HEK293 (cell line): ENCODE results near the gene THSD7B.

Experiments used
- CTCF ChIA-PET: fragments of 350-600 bp; formaldehyde crosslinking; extraction: SDS; loops from one replicate; lab custom pipeline; 2021; ENCODE audit warnings: antibody characterized with exemption; lab: Yijun Ruan, JAX
- POLR2A ChIA-PET: fragments of 300-600 bp; formaldehyde crosslinking; extraction: SDS; loops from one replicate; lab custom pipeline; 2020; ENCODE audit warnings: antibody characterized with exemption, inconsistent platforms; lab: Yijun Ruan, JAX
- H3K27ac ChIP-seq: fragments of 200-500 bp; sonication (Bioruptor generic); 2 replicates; pipeline ENCODE4 v1.5.1; 2014; ENCODE audit warnings: low read depth, low read length, control low read depth, inconsistent platforms; ENCODE audit errors: extremely low read depth
- H3K36me3 ChIP-seq, 2 experiments: fragments of 200-500 bp in 1 of 2; sonication (Bioruptor generic) in 1 of 2; 1 replicate in 1 of 2; 2 replicates in 1 of 2; pipeline ENCODE4 v1.5.1; 2014 to 2017; ENCODE audit warnings: inconsistent platforms in 2 of 2, low read length in 2 of 2; ENCODE audit not compliant: control insufficient read depth in 2 of 2, insufficient read depth in 1 of 2
- H3K4me1 ChIP-seq: fragments of 200-500 bp; sonication (Bioruptor generic); 2 replicates; pipeline ENCODE4 v1.5.1; 2014; ENCODE audit warnings: mild to moderate bottlenecking, low read length, inconsistent platforms; ENCODE audit not compliant: control insufficient read depth, insufficient read depth
- H3K4me3 ChIP-seq: 2 replicates; pipeline ENCODE4 v1.5.1; 2011; ENCODE audit warnings: low read depth, mild to moderate bottlenecking, control low read depth, low read length, moderate library complexity
- H3K9me3 ChIP-seq: fragments of 200-500 bp; sonication (Bioruptor generic); 2 replicates; pipeline ENCODE4 v1.5.1; 2014; ENCODE audit warnings: low read depth, low read length, inconsistent platforms; ENCODE audit not compliant: control insufficient read depth, insufficient read depth
- HOXD13 ChIP-seq: sonication (generic); formaldehyde crosslinking; IDR thresholded peaks from 2 replicates; pipeline ENCODE4 v1.8.0; 2022; ENCODE audit warnings: missing genetic modification reagents, borderline replicate concordance
- IKZF3 ChIP-seq: fragments of 450-650 bp; IDR thresholded peaks from 2 replicates; pipeline ENCODE4 v1.5.0; 2018; ENCODE audit warnings: missing biosample characterization, mild to moderate bottlenecking, missing genetic modification characterization, moderate library complexity
- KLF17 ChIP-seq: fragments of 450-650 bp; formaldehyde crosslinking; IDR thresholded peaks from 2 replicates; pipeline ENCODE4 v1.5.1; 2016; ENCODE audit warnings: missing biosample characterization, missing genetic modification characterization
- PRDM6 ChIP-seq: fragments of 450-650 bp; formaldehyde crosslinking; IDR thresholded peaks from 2 replicates; pipeline ENCODE4 v1.5.1; 2017; ENCODE audit warnings: missing biosample characterization, missing genetic modification characterization
- ZBTB21 ChIP-seq: fragments of 450-650 bp; formaldehyde crosslinking; IDR thresholded peaks from 2 replicates; pipeline ENCODE4 v1.5.1; 2017; ENCODE audit warnings: missing biosample characterization, missing genetic modification characterization
- ZBTB7A ChIP-seq: fragments of 450-650 bp; formaldehyde crosslinking; IDR thresholded peaks from 2 replicates; pipeline ENCODE4 v1.5.1; 2016; ENCODE audit warnings: low read depth, missing biosample characterization, missing genetic modification characterization
- ZNF133 ChIP-seq: fragments of 450-650 bp; formaldehyde crosslinking; IDR thresholded peaks from 2 replicates; pipeline ENCODE4 v1.5.1; 2016; ENCODE audit warnings: missing biosample characterization, missing genetic modification characterization
- ZNF2 ChIP-seq: fragments of 450-650 bp; formaldehyde crosslinking; IDR thresholded peaks from 2 replicates; pipeline ENCODE4 v1.5.1; 2016; ENCODE audit warnings: missing biosample characterization, missing genetic modification characterization
- ZNF26 ChIP-seq: fragments of 450-650 bp; formaldehyde crosslinking; IDR thresholded peaks from 2 replicates; pipeline ENCODE4 v1.5.1; 2016; ENCODE audit warnings: missing biosample characterization, missing genetic modification characterization
- ZNF362 ChIP-seq: fragments of 450-650 bp; formaldehyde crosslinking; IDR thresholded peaks from 2 replicates; pipeline ENCODE4 v1.5.1; 2016; ENCODE audit warnings: missing biosample characterization, missing genetic modification characterization
- ZNF548 ChIP-seq: fragments of 450-650 bp; formaldehyde crosslinking; IDR thresholded peaks from 2 replicates; pipeline ENCODE4 v1.5.1; 2016; ENCODE audit warnings: missing biosample characterization, missing genetic modification characterization
- ZNF549 ChIP-seq: fragments of 450-650 bp; IDR thresholded peaks from 2 replicates; pipeline ENCODE4 v1.5.1; 2018; ENCODE audit warnings: missing biosample characterization, missing genetic modification characterization, mild to moderate bottlenecking, inconsistent platforms, moderate library complexity
- ZNF585B ChIP-seq: fragments of 450-650 bp; formaldehyde crosslinking; IDR thresholded peaks from 2 replicates; pipeline ENCODE4 v1.5.1; 2016; ENCODE audit warnings: missing biosample characterization, missing genetic modification characterization
- ZNF621 ChIP-seq: fragments of 450-650 bp; formaldehyde crosslinking; IDR thresholded peaks from 2 replicates; pipeline ENCODE4 v1.5.1; 2017; ENCODE audit warnings: missing biosample characterization, missing genetic modification characterization
- ZNF626 ChIP-seq: fragments of 450-650 bp; sonication (Bioruptor Pico); formaldehyde crosslinking; IDR thresholded peaks from 2 replicates; pipeline ENCODE4 v1.5.1; 2018; ENCODE audit warnings: missing biosample characterization, missing genetic modification characterization, inconsistent platforms
- TF ChIP-seq, protein P1 (sequence below): fragments of 450-650 bp; formaldehyde crosslinking; IDR thresholded peaks from 2 replicates; pipeline ENCODE4 v1.5.1; 2016; ENCODE audit warnings: missing biosample characterization, missing genetic modification characterization
- TF ChIP-seq, protein P2 (sequence below): fragments of 450-650 bp; formaldehyde crosslinking; IDR thresholded peaks from 2 replicates; pipeline ENCODE4 v1.5.1; 2016; ENCODE audit warnings: missing biosample characterization, missing genetic modification characterization

THSD7B gene

GRCh38 chr2:137117385-137117784, 352.0 kb downstream of the THSD7B start:
- H3K27ac ChIP-seq, result no peak overlapping the region
- no peak overlapping the region for H3K4me3 ChIP-seq
- no peaks in the 10 kb centered on the region for H3K36me3 ChIP-seq
- TF ChIP-seq, protein P1, sequence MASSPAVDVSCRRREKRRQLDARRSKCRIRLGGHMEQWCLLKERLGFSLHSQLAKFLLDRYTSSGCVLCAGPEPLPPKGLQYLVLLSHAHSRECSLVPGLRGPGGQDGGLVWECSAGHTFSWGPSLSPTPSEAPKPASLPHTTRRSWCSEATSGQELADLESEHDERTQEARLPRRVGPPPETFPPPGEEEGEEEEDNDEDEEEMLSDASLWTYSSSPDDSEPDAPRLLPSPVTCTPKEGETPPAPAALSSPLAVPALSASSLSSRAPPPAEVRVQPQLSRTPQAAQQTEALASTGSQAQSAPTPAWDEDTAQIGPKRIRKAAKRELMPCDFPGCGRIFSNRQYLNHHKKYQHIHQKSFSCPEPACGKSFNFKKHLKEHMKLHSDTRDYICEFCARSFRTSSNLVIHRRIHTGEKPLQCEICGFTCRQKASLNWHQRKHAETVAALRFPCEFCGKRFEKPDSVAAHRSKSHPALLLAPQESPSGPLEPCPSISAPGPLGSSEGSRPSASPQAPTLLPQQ (tag by site-specific recombination), result no peak
- TF ChIP-seq ZNF2 (tag by site-specific recombination) (no peak), PRDM6 (tag by site-specific recombination) (no peak), IKZF3 (tag by site-specific recombination) (no peak), ZNF548 (no peak), ZNF26 (no peak), ZNF621 (tag by site-specific recombination) (no peak), ZNF585B (tag by site-specific recombination) (no peak), ZBTB21 (tag by site-specific recombination) (no peak), KLF17 (tag by site-specific recombination) (no peak), ZBTB7A (tag by site-specific recombination) (no peak), HOXD13 (no peak)
- ChIA-PET CTCF (no interaction called here), POLR2A (no interaction called here)
- H3K9me3 ChIP-seq, result no peaks in the 10 kb centered on the region
- H3K4me1 ChIP-seq, result no peaks in the 10 kb centered on the region

- no peak for TF ChIP-seq ZNF549 (tag by site-specific recombination)
- TF ChIP-seq, protein P2, sequence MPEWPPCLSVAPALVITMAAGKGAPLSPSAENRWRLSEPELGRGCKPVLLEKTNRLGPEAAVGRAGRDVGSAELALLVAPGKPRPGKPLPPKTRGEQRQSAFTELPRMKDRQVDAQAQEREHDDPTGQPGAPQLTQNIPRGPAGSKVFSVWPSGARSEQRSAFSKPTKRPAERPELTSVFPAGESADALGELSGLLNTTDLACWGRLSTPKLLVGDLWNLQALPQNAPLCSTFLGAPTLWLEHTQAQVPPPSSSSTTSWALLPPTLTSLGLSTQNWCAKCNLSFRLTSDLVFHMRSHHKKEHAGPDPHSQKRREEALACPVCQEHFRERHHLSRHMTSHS, result no peak
- no peak for TF ChIP-seq ZNF362
- no peak for TF ChIP-seq ZBTB7A (tag by site-specific recombination)
- no peak for TF ChIP-seq ZNF133 (tag by site-specific recombination)
- no peak for TF ChIP-seq ZNF626 (tag by site-specific recombination)
- TF ChIP-seq, all 188 proteins: peak for 0
- H3K9me3 ChIP-seq, result no peaks in the 10 kb centered on the region
- no peak overlapping the region for H3K27ac ChIP-seq
- no peaks in the 10 kb centered on the region for H3K36me3 ChIP-seq
- ChIA-PET CTCF (no interaction called here), POLR2A (no interaction called here)
- H3K4me1 ChIP-seq, result no peaks in the 10 kb centered on the region
- no peak overlapping the region for H3K4me3 ChIP-seq
These were observed 352.8 kb downstream of the THSD7B start for GRCh38 chr2:137118140-137118539.
